Measurements from ENCODE around the gene SLC13A1. TPM values are rescaled to one million over a fixed set of nuclear protein-coding genes. Genes with fewer than 3 reads are reported as not detected.

SLC13A1 gene
- total and polyA plus RNA-seq, 12 donors, result not detected

- Histone ChIP-seq H3K36me3 (replicated peaks in 1 of 2) (no peaks in the 10 kb centered on the region), H3K9me3 (replicated peaks in 1 of 3) (no peaks in the 10 kb centered on the region), H3K4me1 (replicated peaks in 1 of 2) (no peaks in the 10 kb centered on the region), H3K27me3 (no peaks in the 10 kb centered on the region), H3K4me3 (no peak overlapping the region), H3K27ac (no peak overlapping the region)
- TF ChIP-seq CTCF (IDR thresholded peaks at IDR 0.05) (no peak), POLR2A (IDR thresholded peaks at IDR 0.05) (no peak)
- intact Hi-C loops (cut with DNase I), result no loop called here
- 78 to 93% (median 82%) methylated on average over 1 of the region's 1 CpG for WGBS, 4 donors
- no peak for DNase-seq
Measured at GRCh38 chr7:123131140-123131539, 68.6 kb downstream of the SLC13A1 start.

- H3K27me3 ChIP-seq, result no peaks in the 10 kb centered on the region
- 45 to 68% (median 55%) methylated on average over 2 of the region's 2 CpGs for WGBS, 4 donors
- no peak overlapping the region for H3K27ac ChIP-seq
- no peaks in the 10 kb centered on the region for H3K4me1 ChIP-seq (replicated peaks in 1 of 2)
- H3K36me3 ChIP-seq (replicated peaks in 1 of 2), result no peaks in the 10 kb centered on the region
- no peak for TF ChIP-seq POLR2A (IDR thresholded peaks at IDR 0.05)
- no peak for TF ChIP-seq CTCF (IDR thresholded peaks at IDR 0.05)
- H3K4me3 ChIP-seq, result no peak overlapping the region
- intact Hi-C loops (cut with DNase I), result no loop called here
- no peak for DNase-seq
- no peaks in the 10 kb centered on the region for H3K9me3 ChIP-seq (replicated peaks in 1 of 3)
Measured at GRCh38 chr7:123126691-123127090, 73.1 kb downstream of the SLC13A1 start.

- no peak overlapping the region for H3K27ac ChIP-seq
- intact Hi-C loops (cut with DNase I), result no loop called here
- H3K36me3 ChIP-seq (replicated peaks in 1 of 2), result no peaks in the 10 kb centered on the region
- DNase-seq, result no peak
- no peak overlapping the region for H3K4me3 ChIP-seq
- no peak for TF ChIP-seq POLR2A (IDR thresholded peaks at IDR 0.05)
- no peak for TF ChIP-seq CTCF (IDR thresholded peaks at IDR 0.05)
- H3K9me3 ChIP-seq (replicated peaks in 1 of 3), result no peaks in the 10 kb centered on the region
- H3K4me1 ChIP-seq (replicated peaks in 1 of 2), result no peaks in the 10 kb centered on the region
- no peaks in the 10 kb centered on the region for H3K27me3 ChIP-seq
Measured at GRCh38 chr7:123126171-123126570, 73.6 kb downstream of the SLC13A1 start.

DNA sequence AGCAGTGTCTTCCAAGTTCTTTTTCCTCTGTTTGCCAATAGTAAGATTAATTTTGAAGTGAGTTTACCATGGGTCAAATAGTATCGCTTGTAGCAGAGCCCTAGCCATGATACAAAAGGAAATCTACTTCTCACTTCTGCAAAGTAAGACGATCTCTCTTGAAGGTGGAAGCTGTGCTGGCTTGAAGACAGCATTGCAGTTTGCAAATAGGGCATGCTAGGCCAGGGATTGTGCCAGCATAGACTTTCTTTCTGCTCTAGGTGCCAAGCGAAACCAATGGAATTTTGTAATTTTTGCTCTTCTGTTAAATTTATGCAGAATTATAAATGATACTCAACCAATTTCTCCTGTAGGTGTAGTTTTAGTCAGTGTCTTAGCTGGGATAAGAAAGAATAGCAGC, 74.5 kb downstream of the SLC13A1 start:
- Histone ChIP-seq H3K9me3 (replicated peaks in 1 of 3) (no peaks in the 10 kb centered on the region), H3K36me3 (replicated peaks in 1 of 2) (no peaks in the 10 kb centered on the region), H3K4me3 (no peak overlapping the region), H3K27me3 (no peaks in the 10 kb centered on the region), H3K27ac (no peak overlapping the region), H3K4me1 (replicated peaks in 1 of 2) (no peaks in the 10 kb centered on the region)
- TF ChIP-seq CTCF (IDR thresholded peaks at IDR 0.05) (no peak), POLR2A (IDR thresholded peaks at IDR 0.05) (no peak)
- intact Hi-C loops (cut with DNase I), result no loop called here
- WGBS, 4 donors, result 80 to 92% (median 81%) methylated on average over 3 of the region's 3 CpGs
- no peak for DNase-seq

All from adrenal gland (tissue), 12 donors.